Adrenal gland (tissue), 12 donors: ENCODE results near the gene CALM1. TPM values are rescaled to one million over a fixed set of nuclear protein-coding genes. Genes with fewer than 3 reads are reported as not detected.

Experiments
- DNase-seq, 7 donors: peaks; one replicate each; pipeline ENCODE4 v3.0.0-alpha.2; 2019 to 2020
- H3K27ac ChIP-seq, 5 donors: fragments of 200-600 bp; sonication (generic) in 4 of 5; 1 replicate in 3 of 5; 2 replicates in 2 of 5; pipeline versions ENCODE4 v1.5.1 to v1.8.0; 2016 to 2020; ENCODE audit warnings: mild to moderate bottlenecking in 1 of 5
- H3K27me3 ChIP-seq: fragments of 200-600 bp; 2 replicates; pipeline ENCODE4 v1.8.0; 2021
- H3K36me3 ChIP-seq, 2 donors: fragments of 200-600 bp; replicated peaks in 1 of 2; 1 replicate in 1 of 2; 2 replicates in 1 of 2; pipeline versions ENCODE4 v1.5.1 to v1.8.0; 2018 to 2022
- H3K4me1 ChIP-seq, 2 donors: fragments of 200-600 bp; replicated peaks in 1 of 2; 1 replicate in 1 of 2; 2 replicates in 1 of 2; pipeline versions ENCODE4 v1.5.1 to v1.8.0; 2018 to 2021
- H3K4me3 ChIP-seq, 4 donors: fragments of 200-600 bp; sonication (generic) in 3 of 4; one replicate each; pipeline ENCODE4 v1.5.1; 2016 to 2018
- H3K9me3 ChIP-seq, 3 donors: fragments of 200-600 bp; sonication (generic) in 1 of 3; replicated peaks in 1 of 3; 1 replicate in 2 of 3; 2 replicates in 1 of 3; pipeline versions ENCODE4 v1.5.1 to v1.8.0; 2016 to 2021
- CTCF ChIP-seq, 6 experiments: fragments of 450-650 bp in 4 of 6; fragments of 200-600 bp in 2 of 6; sonication (generic) in 1 of 6; IDR thresholded peaks; 1 replicate in 5 of 6; 2 replicates in 1 of 6; pipeline versions ENCODE4 v1.5.1 to v1.8.0; 2016 to 2021; ENCODE audit warnings: antibody characterized with exemption in 6 of 6, mild to moderate bottlenecking in 2 of 6, moderate library complexity in 1 of 6
- POLR2A ChIP-seq, 2 donors: fragments of 450-650 bp; IDR thresholded peaks; one replicate each; pipeline ENCODE4 v1.6.1; 2017; ENCODE audit warnings: antibody characterized with exemption in 2 of 2, mild to moderate bottlenecking in 2 of 2, moderate library complexity in 1 of 2
- WGBS, 4 donors: extraction: QIAGEN DNeasy Blood & Tissue Kit in 2 of 4; methylation state at CpG; one replicate each; pipeline versions ENCODE4 v1.1.5 to v1.1.7; 2013 to 2017; 5-methylcytosine and 5-hydroxymethylcytosine counted together
- intact Hi-C, 2 donors: fragments of 100-400 bp; cut with DNase I; formaldehyde crosslinking; loops; one replicate each; pipeline versions ENCODE4 v1.14.1 to v1.15.0; 2022 to 2023
- polyA plus RNA-seq, 3 donors: library from polyadenylated mRNA; stranded (reverse); fragments of 200-250 nt in 2 of 3; fragments of 350-450 nt in 1 of 3; fragmentation: Illumina TruSeq in 1 of 3; extraction: RNeasy Lipid Tissue Mini Kit (QIAGEN cat#74804) in 1 of 3; gene quantifications; one replicate each; pipeline ENCODE4 v1.2.3, GENCODE V29; 2013 to 2014
- total RNA-seq, 9 donors: library from RNA; depleted of rRNA in 4 of 9; stranded (reverse); fragments of >200 nt in 4 of 9; fragments of 120-200 nt in 1 of 9; fragmentation: NEBNext Ultra II Directional in 1 of 9; extraction: Animal tissue kit (Norgen Biotek cat#: 25700) in 1 of 9; gene quantifications; one replicate each; pipeline versions ENCODE4 v1.1.0 to v1.2.4, GENCODE V29; 2013 to 2023
- donor health status: healthy with polysubstance abuse.
- donor health status: Bipolar disorder and iron deficiency.
- donor health status: DM: yes; HTN: yes; CAD: no.
- donor health status: DM: no; HTN: no; CAD: no.
- donor health status: DM: no; HTN: no; CAD: no.
- donor health status: DM: yes; HTN: yes; CAD: no.

The CALM1 gene
- total and polyA plus RNA-seq, 12 donors: 153 to 402 (median 232) TPM

DNA sequence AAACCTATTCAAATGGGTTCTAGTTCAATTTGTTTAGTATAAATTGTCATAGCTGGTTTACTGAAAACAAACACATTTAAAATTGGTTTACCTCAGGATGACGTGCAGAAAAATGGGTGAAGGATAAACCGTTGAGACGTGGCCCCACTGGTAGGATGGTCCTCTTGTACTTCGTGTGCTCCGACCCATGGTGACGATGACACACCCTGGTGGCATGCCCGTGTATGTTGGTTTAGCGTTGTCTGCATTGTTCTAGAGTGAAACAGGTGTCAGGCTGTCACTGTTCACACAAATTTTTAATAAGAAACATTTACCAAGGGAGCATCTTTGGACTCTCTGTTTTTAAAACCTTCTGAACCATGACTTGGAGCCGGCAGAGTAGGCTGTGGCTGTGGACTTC lies 8.3 kb downstream of the CALM1 start:
- H3K4me1 ChIP-seq: peaks cover 3 to 22% of the 10 kb centered on the region in 2 donors
- TF ChIP-seq POLR2A (IDR thresholded peaks at IDR 0.05) (no peak), CTCF (IDR thresholded peaks at IDR 0.05) (no peak)
- H3K27me3 ChIP-seq: no peaks in the 10 kb centered on the region
- no peak for DNase-seq
- no peak overlapping the region for H3K4me3 ChIP-seq
- H3K36me3 ChIP-seq: peaks cover 0 to 67% of the 10 kb centered on the region in 2 donors
- intact Hi-C loops: loop anchor here (10.0 kb wide), 2 partner anchors 100 to 300 kb away; no protein-coding TSS in a partner anchor
- 88 to 91% (median 89%) methylated on average over 9 of the region's 9 CpGs for WGBS, 4 donors
- no peaks in the 10 kb centered on the region for H3K9me3 ChIP-seq
- H3K27ac ChIP-seq: no peak overlapping the region

DNA sequence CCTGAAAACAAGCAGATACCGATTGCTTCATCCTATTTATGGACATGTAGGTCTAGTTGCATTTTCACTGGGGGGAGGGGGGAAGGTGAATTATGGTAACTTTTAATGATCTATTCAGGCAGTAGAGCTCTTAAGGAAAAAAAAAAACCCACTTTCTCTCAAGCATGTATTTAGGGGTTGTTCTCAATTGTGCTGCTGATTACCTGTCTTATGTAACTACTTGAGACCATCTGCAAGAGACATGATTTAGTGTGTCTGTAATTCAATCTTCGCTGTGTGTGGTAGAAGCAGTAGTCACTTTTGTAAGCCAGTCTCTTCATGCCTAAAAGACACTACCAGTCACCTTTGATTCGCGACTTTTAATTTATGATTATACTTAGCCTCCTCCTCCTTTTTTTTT lies 8.9 kb downstream of the CALM1 start:
- no peak for TF ChIP-seq POLR2A (IDR thresholded peaks at IDR 0.05)
- intact Hi-C loops: loop anchor here (10.0 kb wide), 2 partner anchors 101 to 299 kb away; no protein-coding TSS in a partner anchor
- H3K9me3 ChIP-seq: no peaks in the 10 kb centered on the region
- H3K27me3 ChIP-seq: no peaks in the 10 kb centered on the region
- 70 to 80% (median 75%) methylated on average over 4 of the region's 4 CpGs for WGBS, 4 donors
- peaks cover 0 to 61% of the 10 kb centered on the region in 2 donors for H3K36me3 ChIP-seq
- H3K4me3 ChIP-seq: no peak overlapping the region
- no peak for DNase-seq
- H3K4me1 ChIP-seq: peaks cover 0 to 15% of the 10 kb centered on the region in 2 donors
- H3K27ac ChIP-seq: no peak overlapping the region

DNA sequence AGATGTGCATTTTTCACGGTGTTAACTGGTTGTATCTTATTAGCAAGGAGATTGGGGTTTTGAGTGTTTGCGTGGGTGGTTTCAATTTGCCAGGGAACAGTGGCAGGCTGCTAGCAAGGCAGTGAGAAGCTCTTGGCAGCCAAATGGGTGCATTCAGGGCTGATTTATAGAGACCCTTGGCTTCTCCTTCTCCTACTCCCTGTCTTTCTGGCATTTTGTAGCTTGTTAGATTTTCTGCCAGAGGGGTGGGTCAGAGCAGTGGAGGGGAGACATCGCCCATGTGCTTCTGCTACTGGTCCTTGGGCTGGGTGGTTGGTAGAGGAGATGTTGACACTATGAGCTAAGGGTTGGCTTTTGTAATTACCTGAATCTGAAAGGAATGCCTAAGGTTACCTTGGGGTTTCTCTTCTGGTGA lies 9.6 kb downstream of the CALM1 start:
- no peak overlapping the region for H3K27ac ChIP-seq
- WGBS, 4 donors: 79 to 90% (median 82%) methylated on average over 3 of the region's 3 CpGs
- no peaks in the 10 kb centered on the region for H3K27me3 ChIP-seq
- TF ChIP-seq CTCF (IDR thresholded peaks at IDR 0.05) (no peak), POLR2A (IDR thresholded peaks at IDR 0.05) (no peak)
- H3K36me3 ChIP-seq: peaks cover 0 to 55% of the 10 kb centered on the region in 2 donors
- H3K4me3 ChIP-seq: no peak overlapping the region
- no peaks in the 10 kb centered on the region for H3K9me3 ChIP-seq
- intact Hi-C loops: loop anchor here (10.0 kb wide), 2 partner anchors 102 to 298 kb away; no protein-coding TSS in a partner anchor
- peak in 1 of 7 donors; percentile 48 for DNase-seq
- H3K4me1 ChIP-seq: peaks cover 0 to 15% of the 10 kb centered on the region in 2 donors

DNA sequence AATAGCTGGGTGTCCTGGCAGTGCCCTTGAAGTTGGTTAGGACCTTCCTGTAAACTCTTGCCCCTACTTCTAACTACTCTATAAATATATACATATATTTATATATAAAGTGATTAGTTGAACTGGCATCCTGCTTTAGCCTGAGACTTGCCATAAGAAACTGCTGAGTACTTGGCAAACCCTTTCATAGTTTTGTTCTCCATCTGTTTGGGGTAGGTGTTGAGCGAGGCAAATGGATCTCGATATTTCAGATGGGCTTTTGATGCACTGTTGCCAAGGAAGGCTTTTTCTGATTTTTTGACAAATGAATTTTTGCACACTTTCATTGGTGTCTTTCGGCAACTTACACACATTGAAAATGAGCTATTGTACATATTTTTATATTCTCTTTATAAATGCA lies 10.4 kb downstream of the CALM1 start:
- no peak overlapping the region for H3K27ac ChIP-seq
- 94 to 99% (median 96%) methylated on average over 3 of the region's 3 CpGs for WGBS, 4 donors
- intact Hi-C loops: loop anchor here (10.0 kb wide), 2 partner anchors 102 to 298 kb away; no protein-coding TSS in a partner anchor
- DNase-seq: no peak
- no peaks in the 10 kb centered on the region for H3K9me3 ChIP-seq
- H3K4me3 ChIP-seq: no peak overlapping the region
- H3K36me3 ChIP-seq: peaks cover 0 to 47% of the 10 kb centered on the region in 2 donors
- no peaks in the 10 kb centered on the region for H3K27me3 ChIP-seq
- TF ChIP-seq POLR2A (IDR thresholded peaks at IDR 0.05) (no peak), CTCF (IDR thresholded peaks at IDR 0.05) (no peak)
- H3K4me1 ChIP-seq: peaks cover 0 to 11% of the 10 kb centered on the region in 2 donors

- no peak for DNase-seq
- Histone ChIP-seq H3K4me1 (peaks cover 0 to 11% of the 10 kb centered on the region in 2 donors), H3K36me3 (peaks cover 0 to 32% of the 10 kb centered on the region in 2 donors), H3K9me3 (no peaks in the 10 kb centered on the region), H3K27me3 (no peaks in the 10 kb centered on the region), H3K4me3 (no peak overlapping the region), H3K27ac (peak overlapping the region in 2 of 5 donors; percentile 6 to 76)
- 79 to 89% (median 82%) methylated on average over 5 to 6 of the region's 6 CpGs for whole genome bisulfite sequencing, 4 donors
- TF ChIP-seq CTCF (IDR thresholded peaks at IDR 0.05): no peak
- intact Hi-C loops: loop anchor here (10.0 kb wide), 2 partner anchors 104 to 296 kb away; no protein-coding TSS in a partner anchor
These were observed 11.9 kb downstream of the CALM1 start for GRCh38 chr14:90408713-90409112.
